Hepatocyte (in vitro differentiated cells): ENCODE results near the gene STAT1. TPM values are rescaled to one million over a fixed set of nuclear protein-coding genes. Genes with fewer than 3 reads are reported as not detected.
A peak's percentile ranks its signal among the peaks of the same experiment; 100 is the strongest.

ENCODE experiments used
- DNase-seq: peaks from one replicate; pipeline ENCODE4 v3.0.0-alpha.2; 2016; ENCODE audit warnings: low spot score
- H2AFZ ChIP-seq: fragments of 200-600 bp; sonication (generic); 2 replicates; pipeline ENCODE4 v1.6.0; 2016; ENCODE audit warnings: antibody characterized with exemption, mild to moderate bottlenecking
- H3K27ac ChIP-seq: fragments of 200-600 bp; sonication (generic); 2 replicates; pipeline ENCODE4 v1.5.1; 2016; ENCODE audit warnings: mild to moderate bottlenecking
- H3K27me3 ChIP-seq: fragments of 200-600 bp; sonication (generic); 2 replicates; pipeline ENCODE4 v1.6.1; 2016
- H3K36me3 ChIP-seq: fragments of 200-600 bp; sonication (generic); replicated peaks from 2 replicates; pipeline ENCODE4 v1.5.1; 2016; ENCODE audit warnings: low read depth; ENCODE audit not compliant: insufficient read depth
- H3K4me1 ChIP-seq: fragments of 200-600 bp; sonication (generic); 2 replicates; pipeline ENCODE4 v1.5.1; 2016; ENCODE audit warnings: mild to moderate bottlenecking, moderate library complexity; ENCODE audit not compliant: insufficient read depth
- H3K4me2 ChIP-seq: fragments of 200-600 bp; sonication (generic); 2 replicates; pipeline ENCODE4 v1.6.0; 2016
- H3K4me3 ChIP-seq: fragments of 200-600 bp; sonication (generic); 2 replicates; pipeline ENCODE4 v1.5.1; 2016; ENCODE audit warnings: mild to moderate bottlenecking
- H3K79me2 ChIP-seq: fragments of 200-600 bp; sonication (generic); 2 replicates; pipeline ENCODE4 v1.6.0; 2017; ENCODE audit warnings: mild to moderate bottlenecking
- H3K9me2 ChIP-seq: fragments of 200-600 bp; sonication (generic); replicated peaks from 2 replicates; pipeline ENCODE4 v1.6.0; 2017; ENCODE audit warnings: mild to moderate bottlenecking; ENCODE audit not compliant: insufficient read depth
- H3K9me3 ChIP-seq: fragments of 200-600 bp; sonication (generic); 2 replicates; pipeline ENCODE4 v1.5.1; 2016; ENCODE audit warnings: low read depth, mild to moderate bottlenecking
- H4K20me1 ChIP-seq: fragments of 200-600 bp; sonication (generic); 2 replicates; pipeline ENCODE4 v1.6.0; 2016; ENCODE audit warnings: mild to moderate bottlenecking; ENCODE audit not compliant: insufficient read depth, poor library complexity, severe bottlenecking
- CTCF ChIP-seq: fragments of 200-600 bp; sonication (generic); IDR thresholded peaks from 2 replicates; pipeline ENCODE4 v1.5.1; 2016; ENCODE audit warnings: antibody characterized with exemption, mild to moderate bottlenecking; ENCODE audit not compliant: poor library complexity
- EZH2 ChIP-seq: fragments of 200-600 bp; sonication (generic); IDR thresholded peaks from 2 replicates; pipeline ENCODE4 v1.6.1; 2016; ENCODE audit warnings: antibody characterized with exemption, mild to moderate bottlenecking, borderline replicate concordance
- EZH2phosphoT487 ChIP-seq: fragments of 200-600 bp; sonication (generic); IDR thresholded peaks from one replicate; pipeline ENCODE4 v1.6.1; 2018; ENCODE audit warnings: antibody characterized with exemption, mild to moderate bottlenecking, low read depth, moderate library complexity; ENCODE audit not compliant: unreplicated experiment, severe bottlenecking
- WGBS: methylation state at CpG from one replicate; pipeline ENCODE4 v1.1.6; 2016; ENCODE audit warnings: low lambda C conversion rate; ENCODE audit errors: missing lambda C conversion rate; 5-methylcytosine and 5-hydroxymethylcytosine counted together
- polyA plus RNA-seq: library from polyadenylated mRNA; unstranded; fragments of >200 nt; fragmentation: Nextera tagmentation; extraction: Ambion mirVana; gene quantifications from 2 replicates; pipeline ENCODE4 v1.2.1, GENCODE V29; 2016
- total RNA-seq: library from RNA; depleted of rRNA; stranded (reverse); fragments of >200 nt; gene quantifications from 2 replicates; pipeline ENCODE4 v1.2.3, GENCODE V29; 2014

Gene STAT1
- total and polyA plus RNA-seq, 2 experiments from 2014 or later: 53.3 to 124 TPM

- Histone ChIP-seq H3K4me2 (no peak overlapping the region), H3K4me1 (peaks cover 22% of the 10 kb centered on the region), H3K9me2 (no peaks in the 10 kb centered on the region), H3K4me3 (no peak overlapping the region), H3K9me3 (no peaks in the 10 kb centered on the region), H2AFZ (no peak overlapping the region), H3K27me3 (no peaks in the 10 kb centered on the region), H4K20me1 (no peaks in the 10 kb centered on the region), H3K36me3 (peaks cover 15% of the 10 kb centered on the region), H3K79me2 (no peaks in the 10 kb centered on the region), H3K27ac (no peak overlapping the region)
- WGBS: 96% methylated on average over 8 of the region's 8 CpGs
- DNase-seq: no peak
- no peak for TF ChIP-seq CTCF
- no peak for TF ChIP-seq EZH2
- TF ChIP-seq EZH2phosphoT487: no peak
Measured at GRCh38 chr2:190982262-190983034, 31.5 kb downstream of the STAT1 start.

- H3K4me1 ChIP-seq: peaks cover 22% of the 10 kb centered on the region
- WGBS: 81% methylated on average over 1 of the region's 1 CpG
- no peak for DNase-seq
Measured at GRCh38 chr2:190981733-190982132, 32.2 kb downstream of the STAT1 start.

GRCh38 chr2:190981333-190981732 is 32.6 kb downstream of the STAT1 start:
- DNase-seq: no peak
- H4K20me1 ChIP-seq: no peaks in the 10 kb centered on the region
- peaks cover 14% of the 10 kb centered on the region for H3K36me3 ChIP-seq
- peaks cover 22% of the 10 kb centered on the region for H3K4me1 ChIP-seq
- no peak overlapping the region for H2AFZ ChIP-seq
- H3K27me3 ChIP-seq: no peaks in the 10 kb centered on the region
- no peak overlapping the region for H3K4me3 ChIP-seq
- 69% methylated on average over 6 of the region's 6 CpGs for WGBS
- no peaks in the 10 kb centered on the region for H3K79me2 ChIP-seq
- no peaks in the 10 kb centered on the region for H3K9me3 ChIP-seq
- peak overlapping the region; percentile 66 for H3K4me2 ChIP-seq
- H3K27ac ChIP-seq: peak overlapping the region; percentile 66
- no peak for TF ChIP-seq EZH2phosphoT487
- no peak for TF ChIP-seq EZH2
- TF ChIP-seq CTCF: no peak
- H3K9me2 ChIP-seq: no peaks in the 10 kb centered on the region

More at GRCh38 chr2:190981733-190982132, 32.2 kb downstream of the STAT1 start:
- Histone ChIP-seq H3K27me3 (no peaks in the 10 kb centered on the region), H3K4me2 (no peak overlapping the region), H4K20me1 (no peaks in the 10 kb centered on the region), H3K4me3 (no peak overlapping the region), H3K27ac (peak overlapping the region; percentile 66), H2AFZ (no peak overlapping the region), H3K9me3 (no peaks in the 10 kb centered on the region), H3K36me3 (peaks cover 14% of the 10 kb centered on the region), H3K79me2 (no peaks in the 10 kb centered on the region), H3K9me2 (no peaks in the 10 kb centered on the region)
- TF ChIP-seq CTCF: no peak
- no peak for TF ChIP-seq EZH2
- TF ChIP-seq EZH2phosphoT487: no peak
